Measurements from ENCODE around the gene GATAD2A.

GATAD2A gene

DNA sequence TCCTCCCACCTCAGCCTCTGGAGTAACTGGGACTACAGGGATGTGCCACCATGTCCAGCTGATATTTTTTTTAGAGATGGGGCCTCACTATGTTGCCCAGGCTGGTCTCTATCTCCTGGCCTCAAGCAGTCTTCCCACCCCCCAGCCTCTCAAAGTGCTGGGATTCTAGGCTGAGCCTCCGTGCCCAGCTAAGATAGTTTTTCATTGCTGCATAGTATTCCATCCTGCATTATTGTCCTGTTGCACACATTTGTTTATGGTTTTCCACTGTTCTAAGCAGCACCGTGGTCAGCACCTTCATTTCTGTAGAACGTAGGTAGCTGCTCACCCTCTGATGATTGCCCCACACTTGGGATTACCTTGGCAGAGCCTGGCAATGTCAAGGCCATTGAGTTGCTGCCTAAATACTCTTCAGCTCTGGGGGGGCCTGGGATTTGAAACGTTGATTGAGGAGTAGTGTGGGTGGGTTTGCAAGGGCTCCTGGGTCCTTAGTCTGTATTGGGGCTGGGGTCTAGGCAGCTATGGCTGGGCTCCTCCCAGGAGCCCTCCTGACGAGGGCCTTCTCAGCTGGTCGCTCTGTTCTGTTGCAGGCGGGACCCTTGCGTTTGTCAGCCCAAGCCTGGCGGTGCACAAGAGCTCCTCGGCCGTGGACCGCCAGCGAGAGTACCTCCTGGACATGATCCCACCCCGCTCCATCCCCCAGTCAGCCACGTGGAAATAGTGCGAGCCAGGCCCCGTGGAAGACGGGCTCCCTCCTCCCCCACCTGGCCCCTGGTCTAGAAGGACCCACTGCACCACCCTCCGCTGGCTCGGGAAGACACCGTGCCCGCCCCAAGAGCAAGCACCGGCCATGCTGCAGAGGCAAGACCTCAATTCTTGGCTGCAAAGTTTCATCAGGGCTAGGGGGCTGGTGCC, 99.5 kb downstream of the GATAD2A start:
- no peak for DNase-seq (ENCODE audit: low read depth in 3 of 3, low spot score in 1 of 3)

GRCh38 chr19:19505669-19506326, 100.3 kb downstream of the GATAD2A start:
- DNase-seq (ENCODE audit: low read depth in 3 of 3, low spot score in 1 of 3) = no peak

DNA sequence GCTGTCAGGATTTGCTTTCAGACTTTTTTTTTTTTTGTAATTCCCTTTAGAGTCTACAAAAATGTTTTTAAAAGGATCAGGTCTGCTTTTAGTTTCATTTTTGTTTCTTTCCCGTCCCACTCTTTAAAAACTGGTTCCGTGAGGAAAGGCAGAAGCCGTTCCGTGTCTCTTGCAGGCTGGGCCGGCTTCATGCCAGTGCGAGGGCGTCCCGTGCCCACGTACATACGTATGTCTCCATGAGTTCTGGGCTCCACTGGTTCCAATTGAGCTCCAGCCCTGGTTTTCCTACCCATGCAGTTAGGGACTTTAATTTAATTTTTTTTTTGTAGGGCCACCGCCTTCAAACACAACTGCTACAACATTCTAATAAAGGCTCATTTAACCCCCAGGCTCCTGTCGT, 101.1 kb downstream of the GATAD2A start:
- DNase-seq (ENCODE audit: low read depth in 3 of 3, low spot score in 1 of 3) = no peak

DNA sequence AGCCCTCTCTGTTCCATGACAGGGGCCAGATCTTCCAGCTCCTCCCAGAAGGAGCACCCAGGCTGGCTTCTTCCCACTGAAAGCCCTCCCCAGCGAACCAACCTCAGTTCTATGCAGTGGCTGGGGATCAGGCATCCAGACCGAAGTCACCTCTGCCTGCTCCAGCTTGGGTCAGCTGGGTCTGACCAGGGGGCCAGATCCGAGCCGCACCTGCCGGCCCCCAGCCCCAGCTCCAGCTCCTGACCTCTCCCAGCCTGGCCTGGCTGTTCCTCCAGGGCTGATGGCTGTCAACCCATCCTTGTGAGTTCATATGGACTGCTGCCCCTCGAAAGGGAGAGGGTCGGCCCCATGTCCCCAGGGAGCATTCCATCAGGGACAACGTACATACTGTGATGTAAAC, 101.9 kb downstream of the GATAD2A start:
- no peak for DNase-seq (ENCODE audit: low read depth in 3 of 3, low spot score in 1 of 3)

DNA sequence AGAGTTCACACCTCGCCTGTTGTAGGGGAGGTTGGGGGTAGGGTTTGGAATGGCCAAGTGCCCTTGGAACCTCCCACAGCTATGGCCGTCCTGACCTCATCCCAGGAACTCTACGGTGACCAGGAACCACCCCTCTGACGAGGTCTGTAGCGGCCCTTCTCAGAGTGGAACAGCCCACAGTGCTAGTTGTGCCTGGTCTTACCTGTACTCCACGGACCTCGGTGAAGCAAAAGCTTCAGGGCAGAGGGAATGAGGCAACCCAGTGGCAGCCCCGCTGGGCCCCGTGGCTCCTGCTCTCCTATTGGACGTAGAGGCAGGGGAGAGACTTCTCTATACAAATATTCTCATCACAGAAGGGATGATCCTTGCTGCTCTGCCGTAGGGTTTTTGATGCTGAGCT, 102.7 kb downstream of the GATAD2A start:
- DNase-seq (ENCODE audit: low read depth in 3 of 3, low spot score in 1 of 3) = no peak

GRCh38 chr19:19510432-19510831, 105.0 kb downstream of the GATAD2A start:
- DNase-seq (ENCODE audit: low read depth in 3 of 3, low spot score in 1 of 3) = no peak

- DNase-seq (ENCODE audit: low read depth in 3 of 3, low spot score in 1 of 3) = no peak
Measured at GRCh38 chr19:19513682-19514081, 108.2 kb downstream of the GATAD2A start.

DNA sequence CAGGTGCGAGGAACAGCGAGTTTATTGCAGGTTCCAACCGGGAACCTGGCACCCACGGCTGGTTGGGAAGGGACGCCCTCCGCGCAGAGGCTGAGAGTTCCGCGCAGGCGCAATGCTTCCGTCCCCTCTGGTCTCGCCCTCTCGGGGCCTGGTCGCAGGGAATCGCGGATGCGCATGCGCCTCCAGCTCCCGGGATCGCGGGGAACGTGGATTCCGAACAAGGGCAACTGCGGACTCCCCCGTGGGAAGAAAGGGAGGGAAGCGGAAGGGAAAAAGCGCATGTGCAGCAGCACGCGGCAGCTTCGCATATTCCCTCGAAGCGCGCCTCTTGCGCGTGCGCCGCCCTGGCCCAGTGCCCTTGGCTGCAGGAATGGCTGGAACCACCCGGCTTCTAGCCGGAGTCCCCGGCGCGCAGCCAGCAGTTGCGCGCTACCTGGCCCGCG, 108.8 kb downstream of the GATAD2A start:
- DNase-seq (ENCODE audit: low read depth in 3 of 3, low spot score in 1 of 3) = no peak

DNA sequence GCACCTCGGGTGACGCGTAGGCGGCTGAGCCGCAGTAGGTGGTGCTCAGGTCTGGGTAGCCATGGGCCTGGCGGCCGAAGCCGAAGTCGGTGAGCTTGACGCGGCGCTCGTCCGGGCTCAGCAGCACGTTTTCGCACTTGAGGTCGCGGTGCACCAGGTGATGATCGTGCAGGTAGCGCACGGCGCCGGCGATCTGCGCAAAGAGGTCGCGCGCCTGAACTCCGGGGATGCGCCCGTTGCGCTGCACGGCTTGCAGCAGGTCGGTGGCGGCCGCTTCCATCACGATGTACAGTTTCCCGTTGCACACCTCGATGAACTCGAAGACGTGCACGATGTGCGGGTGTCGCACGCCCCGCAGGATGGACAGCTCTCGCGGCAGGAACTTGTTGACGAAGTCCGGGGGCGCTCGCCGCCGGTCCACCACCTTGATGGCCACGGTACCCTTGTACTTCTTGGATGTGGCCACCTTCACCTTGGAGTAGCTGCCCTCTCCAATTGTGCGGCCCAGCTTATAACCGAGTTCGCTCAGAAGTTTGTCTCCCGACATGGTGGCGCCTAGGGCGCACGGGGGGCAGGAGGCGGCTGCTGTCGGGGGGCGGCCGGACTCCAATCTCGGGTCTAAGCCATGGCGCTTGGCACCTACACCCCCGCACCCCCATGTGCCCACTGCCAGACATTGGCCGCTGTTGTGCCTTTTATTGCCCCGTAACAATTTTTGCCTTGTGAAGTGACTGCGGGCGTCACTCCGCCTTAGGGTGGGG, 109.6 kb downstream of the GATAD2A start, which contains the start of gene TSSK6:
Gene TSSK6 (minus strand): TSS at position 668 of the 761 bp plus-strand sequence. CDS start 121 bp downstream, at position 547.
- no peak for DNase-seq (ENCODE audit: low read depth in 3 of 3, low spot score in 1 of 3)

DNA sequence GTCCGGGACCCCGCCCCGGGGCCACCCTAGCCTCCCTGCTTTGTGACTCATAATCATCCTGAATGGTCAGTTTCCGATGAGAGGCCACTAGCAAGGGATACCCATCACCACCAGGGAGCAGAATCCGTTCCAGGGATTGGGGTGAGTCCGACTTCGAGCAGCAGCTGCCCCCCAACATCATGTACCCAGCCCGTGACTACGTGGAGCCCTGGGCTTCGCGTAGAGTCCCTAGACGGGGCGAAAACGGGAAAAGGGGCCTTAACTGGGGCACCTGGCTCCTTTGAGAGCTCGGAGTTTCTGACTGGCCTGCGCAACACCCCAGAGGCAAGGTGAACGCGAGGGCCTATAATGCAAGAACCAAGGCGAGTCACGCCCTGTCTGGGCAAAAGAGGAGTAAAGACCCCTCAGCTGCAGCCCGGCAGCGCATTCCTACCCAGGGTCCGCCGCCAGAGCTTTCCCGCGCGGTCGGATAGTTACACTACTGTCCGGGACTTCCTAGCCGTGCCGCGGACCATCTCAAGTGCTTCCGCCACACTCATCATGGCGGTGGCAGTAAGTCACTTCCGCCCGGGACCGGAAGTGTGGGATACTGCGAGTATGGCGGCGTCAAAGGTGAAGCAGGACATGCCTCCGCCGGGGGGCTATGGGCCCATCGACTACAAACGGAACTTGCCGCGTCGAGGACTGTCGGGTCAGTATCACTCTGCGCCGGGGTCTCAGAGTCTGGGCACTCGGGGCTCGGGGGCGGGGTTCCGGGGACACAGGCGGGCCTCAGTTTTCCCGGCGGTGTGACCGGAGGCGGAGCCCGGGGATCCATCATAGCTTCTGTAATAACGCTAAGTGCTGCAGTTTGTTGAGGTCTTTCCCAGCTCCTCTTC, 110.4 kb downstream of the GATAD2A start, which contains the start of gene NDUFA13:
Gene NDUFA13 (plus strand): TSS at position 584 of the 878 bp plus-strand sequence. CDS start 14 bp downstream, at position 598.
- peak; percentile 80 to 96 (median 89) for DNase-seq (ENCODE audit: low read depth in 3 of 3, low spot score in 1 of 3)

DNA sequence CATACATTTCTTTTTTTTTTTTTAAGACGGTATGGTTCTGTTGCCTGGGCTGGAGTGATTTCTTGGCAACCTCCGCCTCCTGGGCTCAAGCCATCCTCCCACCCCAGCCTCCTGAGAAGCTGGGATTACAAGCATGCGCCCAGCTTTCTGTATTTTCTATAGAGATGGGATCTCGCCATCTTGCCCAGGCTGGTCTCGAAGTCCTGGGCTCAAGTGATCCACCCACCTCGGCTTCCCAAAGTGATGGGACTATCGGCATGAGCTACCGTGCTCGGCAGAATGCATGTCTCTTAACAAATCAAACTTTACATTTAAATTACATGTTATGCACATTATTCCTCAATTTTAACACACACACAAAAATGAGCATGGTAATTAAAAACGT, 111.8 kb downstream of the GATAD2A start:
- DNase-seq (ENCODE audit: low read depth in 3 of 3, low spot score in 1 of 3) = no peak

- DNase-seq (ENCODE audit: low read depth in 3 of 3, low spot score in 1 of 3) = no peak
Measured at GRCh38 chr19:19520989-19521388, 115.5 kb downstream of the GATAD2A start.

DNA sequence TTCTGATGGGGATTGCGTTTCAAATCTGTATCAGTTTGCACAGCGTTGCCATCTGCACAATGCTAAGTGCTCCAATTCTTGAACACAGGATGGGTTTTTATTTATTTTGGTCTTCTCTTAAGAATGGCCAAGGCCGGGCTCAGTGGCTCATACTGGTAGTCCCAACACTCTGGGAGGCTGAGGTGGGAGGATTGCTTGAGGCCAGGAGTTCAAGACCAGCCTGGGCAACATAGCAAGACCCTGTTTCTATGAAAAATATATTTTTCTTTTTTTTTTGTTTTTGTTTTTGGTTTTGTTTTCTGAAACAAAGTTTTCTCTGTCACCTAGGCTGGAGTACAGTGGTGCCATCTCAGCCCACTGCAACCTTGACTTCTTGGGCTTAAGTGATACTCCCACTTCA, 117.7 kb downstream of the GATAD2A start:
- no peak for DNase-seq (ENCODE audit: low read depth in 3 of 3, low spot score in 1 of 3)

- no peak for DNase-seq (ENCODE audit: low read depth in 3 of 3, low spot score in 1 of 3)
Measured at GRCh38 chr19:19524053-19524452, 118.6 kb downstream of the GATAD2A start.

DNA sequence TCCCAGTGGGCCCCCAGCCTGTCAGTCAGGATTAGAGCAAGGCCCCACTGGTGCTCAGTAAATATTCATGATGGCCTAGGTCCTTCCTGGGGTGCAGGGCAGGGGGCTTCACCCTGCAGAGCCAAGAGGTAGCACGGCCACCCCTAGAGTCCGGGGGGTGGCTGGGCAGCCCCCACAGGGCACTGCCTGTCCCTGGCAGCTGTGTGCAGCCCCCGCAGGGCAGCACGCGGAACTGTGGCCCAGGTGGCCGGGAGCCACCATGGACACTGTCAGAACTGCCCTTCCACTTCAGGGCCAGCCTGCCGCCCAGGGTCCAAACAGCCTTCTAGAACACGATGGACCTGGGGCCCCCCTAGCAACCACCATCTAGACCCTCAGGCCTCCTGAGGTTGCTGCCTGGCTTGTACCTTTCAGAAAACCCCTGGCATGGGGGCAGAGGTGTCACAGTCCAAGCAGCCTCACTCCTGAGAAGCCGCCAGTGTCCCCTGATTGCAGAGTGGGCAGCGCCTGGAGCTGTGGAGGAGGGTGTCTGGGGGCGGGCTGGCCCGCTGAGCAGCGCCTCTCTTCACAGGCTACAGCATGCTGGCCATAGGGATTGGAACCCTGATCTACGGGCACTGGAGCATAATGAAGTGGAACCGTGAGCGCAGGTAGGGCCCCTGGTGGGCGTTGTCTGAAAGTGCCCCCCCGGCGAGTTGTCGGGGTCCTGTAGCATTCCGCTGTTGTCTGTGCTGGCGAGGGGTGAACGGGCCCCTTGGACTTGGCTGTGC, 120.3 kb downstream of the GATAD2A start:
- no peak for DNase-seq (ENCODE audit: low read depth in 3 of 3, low spot score in 1 of 3)

- no peak for DNase-seq (ENCODE audit: low read depth in 3 of 3, low spot score in 1 of 3)
Measured at GRCh38 chr19:19526581-19527370, 121.3 kb downstream of the GATAD2A start.

DNA sequence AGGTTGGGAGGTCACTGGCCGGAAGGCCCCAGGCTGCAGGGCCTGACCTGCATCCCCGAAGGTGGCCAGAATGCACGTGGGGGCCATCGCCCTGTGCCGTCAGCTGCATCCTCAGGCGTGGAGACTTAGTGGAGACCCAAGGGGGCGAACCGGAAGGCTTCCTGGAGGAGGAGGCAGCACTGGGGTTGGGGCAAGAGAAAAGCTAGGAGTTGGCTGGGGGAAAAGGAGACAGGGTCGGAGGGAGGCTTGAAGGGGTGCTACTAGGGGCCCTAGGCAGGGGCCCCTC, 121.8 kb downstream of the GATAD2A start:
- DNase-seq (ENCODE audit: low read depth in 3 of 3, low spot score in 1 of 3) = no peak

DNA sequence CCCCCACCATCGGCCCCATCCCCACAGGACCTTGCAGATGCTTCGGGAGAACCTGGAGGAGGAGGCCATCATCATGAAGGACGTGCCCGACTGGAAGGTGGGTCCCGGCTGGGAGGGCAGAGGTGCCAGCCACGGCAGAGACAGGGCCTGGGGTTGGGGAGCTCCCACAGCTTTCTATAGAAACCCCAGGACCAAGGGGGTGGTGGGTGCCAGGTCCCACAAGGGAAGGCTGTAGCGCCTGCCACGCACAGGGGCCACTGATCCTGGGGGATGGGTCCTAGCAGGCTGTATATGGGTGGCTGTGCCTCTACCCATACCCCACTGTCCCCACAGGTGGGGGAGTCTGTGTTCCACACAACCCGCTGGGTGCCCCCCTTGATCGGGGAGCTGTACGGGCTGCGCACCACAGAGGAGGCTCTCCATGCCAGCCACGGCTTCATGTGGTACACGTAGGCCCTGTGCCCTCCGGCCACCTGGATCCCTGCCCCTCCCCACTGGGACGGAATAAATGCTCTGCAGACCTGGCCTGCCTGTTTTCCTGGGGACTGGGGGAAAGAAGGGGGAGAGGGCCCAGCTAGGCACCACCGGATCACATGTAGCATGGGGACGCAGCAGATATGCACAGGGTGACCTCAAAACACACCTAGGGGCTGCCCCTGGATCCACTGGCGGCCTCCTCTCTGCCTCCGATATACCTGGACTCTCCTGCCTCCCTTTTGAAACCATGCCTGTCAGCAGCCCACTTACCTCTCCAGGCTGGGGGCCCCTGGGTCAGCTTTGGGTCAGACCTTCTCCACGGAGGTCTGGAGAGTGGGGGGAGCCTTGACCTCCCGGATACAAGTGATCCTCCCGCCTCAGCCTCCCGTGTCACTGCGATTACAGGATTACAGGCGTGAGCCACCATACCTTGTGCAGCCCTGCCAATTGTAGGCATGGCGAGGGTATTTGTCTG, 122.5 kb downstream of the GATAD2A start:
- DNase-seq (ENCODE audit: low read depth in 3 of 3, low spot score in 1 of 3) = no peak

Data from stimulated activated CD4-positive, alpha-beta T cell treated with anti-CD3 and anti-CD28 coated beads, TNF-alpha, amount 100 ng/mL, for 1 hour (primary cell).